Embryonic facial prominence (tissue), 1 donor: ENCODE measurements around the gene THAP9.

Source experiments
- DNase-seq: peaks from one replicate; pipeline ENCODE4 v3.0.0-alpha.2; 2016; ENCODE audit errors: extremely low spot score

THAP9 gene

GRCh38 chr4:82954212-82954611 is 53.7 kb downstream of the THAP9 start:
- DNase-seq: no peak

GRCh38 chr4:82957045-82957444 is 56.5 kb downstream of the THAP9 start:
- no peak for DNase-seq

GRCh38 chr4:82965763-82966162 is 65.2 kb downstream of the THAP9 start:
- DNase-seq: no peak

GRCh38 chr4:82968972-82969371 is 68.4 kb downstream of the THAP9 start:
- no peak for DNase-seq

GRCh38 chr4:82969414-82969813 is 68.9 kb downstream of the THAP9 start:
- no peak for DNase-seq
